B cell (primary cell): ENCODE measurements around the gene OR5AS1.

ENCODE experiments used
- CTCF ChIP-seq: fragments of 200-600 bp; IDR thresholded peaks from one replicate; pipeline ENCODE4 v1.8.0; 2022; ENCODE audit warnings: antibody characterized with exemption, mild to moderate bottlenecking
- EZH2 ChIP-seq: IDR thresholded peaks from 2 replicates; pipeline ENCODE4 v1.6.1; 2012; ENCODE audit warnings: borderline replicate concordance, low read depth, mild to moderate bottlenecking, moderate library complexity, low read length; ENCODE audit not compliant: insufficient read depth, poor library complexity, severe bottlenecking

DNA sequence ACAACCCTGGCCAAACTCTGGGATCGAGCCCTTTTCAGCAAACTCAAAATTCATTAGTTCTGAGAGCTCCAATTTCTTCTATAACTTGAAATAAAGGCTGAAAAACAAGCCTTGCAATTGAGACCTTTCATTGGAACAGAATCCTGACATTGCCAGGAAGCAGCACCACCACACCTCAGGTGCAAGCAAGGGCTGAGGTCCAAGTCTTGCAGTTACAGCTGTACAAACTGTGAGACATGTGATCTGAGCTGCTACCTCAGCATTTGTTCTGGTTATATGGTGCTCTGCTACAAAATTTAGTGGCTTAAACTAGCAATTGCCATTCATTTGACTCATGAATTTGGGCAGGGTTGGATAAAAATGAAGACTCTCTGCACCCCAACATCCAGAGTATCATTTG lies 18.1 kb downstream of the OR5AS1 start:
- no peak for TF ChIP-seq CTCF
- no peak for TF ChIP-seq EZH2
